HG02943 (cell line): ENCODE data around the gene THBS3.
"Not testable (repeated sequence)": the region's sequence is repeated elsewhere in the genome, so short reads cannot be mapped to it uniquely, and the experiment has no call there.

Experiments
- ATAC-seq: cut with Tn5 transposase; IDR thresholded peaks from one replicate; pipeline ENCODE4 v1.9.1; 2021; ENCODE audit warnings: mild to moderate bottlenecking, low read depth, moderate library complexity; ENCODE audit not compliant: unreplicated experiment

The THBS3 gene

GRCh38 chr1:155192346-155193274, 15.1 kb downstream of the THBS3 start:
- no peak for ATAC-seq

- ATAC-seq: no peak
Observed at GRCh38 chr1:155191904-155192303, 15.8 kb downstream of the THBS3 start.

- ATAC-seq: not testable (repeated sequence)
Observed at GRCh38 chr1:155189926-155190325, 17.8 kb downstream of the THBS3 start.

- no peak for ATAC-seq
Observed at GRCh38 chr1:155188268-155188667, 19.4 kb downstream of the THBS3 start.

- no peak for ATAC-seq
Observed at GRCh38 chr1:155187456-155187891, 20.2 kb downstream of the THBS3 start.

GRCh38 chr1:155186794-155187455, 20.8 kb downstream of the THBS3 start:
- no peak for ATAC-seq

- ATAC-seq: no peak
Observed at GRCh38 chr1:155186067-155186793, 21.5 kb downstream of the THBS3 start.

- ATAC-seq: no peak
Observed at GRCh38 chr1:155185783-155186066, 22.0 kb downstream of the THBS3 start.

- no peak for ATAC-seq
Observed at GRCh38 chr1:155184835-155185782, 22.6 kb downstream of the THBS3 start.

- ATAC-seq: no peak
Observed at GRCh38 chr1:155184351-155184811, 23.3 kb downstream of the THBS3 start.

GRCh38 chr1:155183775-155184221, 23.9 kb downstream of the THBS3 start:
- no peak for ATAC-seq

GRCh38 chr1:155182052-155182550, 25.6 kb downstream of the THBS3 start:
- ATAC-seq: no peak

- ATAC-seq: no peak
Observed at GRCh38 chr1:155181371-155182051, 26.2 kb downstream of the THBS3 start.

- ATAC-seq: no peak
Observed at GRCh38 chr1:155179112-155180031, 28.3 kb downstream of the THBS3 start.

- no peak for ATAC-seq
Observed at GRCh38 chr1:155178441-155179111, 29.1 kb downstream of the THBS3 start.

- ATAC-seq: no peak
Observed at GRCh38 chr1:155177918-155178281, 29.8 kb downstream of the THBS3 start.

- no peak for ATAC-seq
Observed at GRCh38 chr1:155177192-155177917, 30.3 kb downstream of the THBS3 start.
